ENCODE data around the gene ELL.
A peak's percentile ranks its signal among the peaks of the same experiment; 100 is the strongest.
"Not testable (repeated sequence)": the region's sequence is repeated elsewhere in the genome, so short reads cannot be mapped to it uniquely, and the experiment has no call there.

The ELL gene

GRCh38 chr19:18418483-18419194, 103.2 kb downstream of the ELL start:
- no peak for DNase-seq

- DNase-seq: no peak
Measured at GRCh38 chr19:18418029-18418482, 103.8 kb downstream of the ELL start.

- peak in 1 of 2 experiments; percentile 44 for DNase-seq
Measured at GRCh38 chr19:18417250-18418028, 104.4 kb downstream of the ELL start.

- peak; percentile 22 to 72 for DNase-seq
Measured at GRCh38 chr19:18416778-18417249, 105.1 kb downstream of the ELL start.

- DNase-seq: no peak
Measured at GRCh38 chr19:18415178-18415867, 106.5 kb downstream of the ELL start.

- DNase-seq: no peak
Measured at GRCh38 chr19:18414504-18415177, 107.2 kb downstream of the ELL start.

- no peak for DNase-seq
Measured at GRCh38 chr19:18412610-18413239, 109.1 kb downstream of the ELL start.

- DNase-seq: no peak
Measured at GRCh38 chr19:18408053-18408476, 113.8 kb downstream of the ELL start.

- DNase-seq: no peak
Measured at GRCh38 chr19:18406749-18407148, 115.1 kb downstream of the ELL start.

- DNase-seq: not testable (repeated sequence)
Measured at GRCh38 chr19:18405754-18406153, 116.1 kb downstream of the ELL start.

- DNase-seq: not testable (repeated sequence)
Measured at GRCh38 chr19:18402455-18403248, 119.2 kb downstream of the ELL start.

GRCh38 chr19:18401580-18402112, 120.2 kb downstream of the ELL start:
- peak in 1 of 2 experiments; percentile 20 for DNase-seq

GRCh38 chr19:18399008-18399407, 122.9 kb downstream of the ELL start:
- DNase-seq: peak in 1 of 2 experiments; percentile 26

- DNase-seq: no peak
Measured at GRCh38 chr19:18397242-18398202, 124.3 kb downstream of the ELL start, which contains the start of gene LRRC25. TSS of gene LRRC25 (minus strand) at chr19:18397622. CDS start at chr19:18396963, 659 bp downstream.

GRCh38 chr19:18396471-18397241, 125.2 kb downstream of the ELL start:
- no peak for DNase-seq

- DNase-seq: no peak
Measured at GRCh38 chr19:18393836-18394235, 128.0 kb downstream of the ELL start.

GRCh38 chr19:18392926-18393325, 128.9 kb downstream of the ELL start:
- no peak for DNase-seq
